Neural crest cell (in vitro differentiated cells): ENCODE data around the gene EMILIN1. TPM values are rescaled to one million over a fixed set of nuclear protein-coding genes. Genes with fewer than 3 reads are reported as not detected.

Source experiments
- DNase-seq: peaks from one replicate; pipeline ENCODE4 v3.0.0; 2021; ENCODE audit warnings: low read depth, mixed read lengths, low spot score
- H3K27ac Mint-ChIP-seq: one replicate; pipeline ENCODE4 v1.8.0; 2021; ENCODE audit warnings: mild to moderate bottlenecking, mixed read lengths; ENCODE audit not compliant: unreplicated experiment
- H3K27me3 Mint-ChIP-seq: 2 replicates; pipeline ENCODE4 v1.8.0; 2021; ENCODE audit warnings: low read depth, mild to moderate bottlenecking, mixed read lengths
- H3K36me3 Mint-ChIP-seq: 2 replicates; pipeline ENCODE4 v1.8.0; 2021; ENCODE audit warnings: low read depth, mild to moderate bottlenecking, mixed read lengths
- H3K4me1 Mint-ChIP-seq: 2 replicates; pipeline ENCODE4 v1.8.0; 2021; ENCODE audit warnings: mixed read lengths
- H3K4me3 Mint-ChIP-seq: one replicate; pipeline ENCODE4 v1.8.0; 2021; ENCODE audit warnings: mild to moderate bottlenecking, mixed read lengths
- H3K9me3 Mint-ChIP-seq: 2 replicates; pipeline ENCODE4 v1.8.0; 2021; ENCODE audit warnings: mixed read lengths
- CTCF ChIP-seq: fragments of 200-600 bp; sonication (generic); conservative IDR thresholded peaks from 2 replicates; pipeline ENCODE4 v1.5.0; 2021; ENCODE audit warnings: antibody characterized with exemption, mild to moderate bottlenecking
- total RNA-seq: library from RNA; stranded (reverse); gene quantifications from 2 replicates; pipeline ENCODE4 v1.2.1, GENCODE V29; 2021

Gene EMILIN1
- total RNA-seq, 1 donor from 2014 or later: 24.1 TPM

DNA sequence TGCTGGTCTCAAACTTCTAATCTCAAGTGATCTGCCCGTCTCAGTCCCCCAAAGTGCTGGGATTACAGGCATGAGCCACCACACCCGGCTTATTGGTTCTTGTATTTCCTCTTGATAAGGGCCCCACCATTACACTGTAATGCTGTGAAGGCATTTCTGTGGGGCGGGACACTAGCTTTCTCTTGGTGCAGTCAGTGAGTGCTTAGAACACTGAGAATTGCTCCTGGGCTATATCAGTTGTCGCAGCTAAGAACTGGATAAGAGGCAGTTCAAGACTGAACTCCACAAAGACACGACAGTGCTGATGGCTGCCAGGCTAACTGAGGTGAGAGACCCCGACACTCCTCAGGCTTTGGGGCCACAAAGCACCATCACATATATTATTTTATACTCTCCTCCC is 10.2 kb downstream of the EMILIN1 start:
- Mint-ChIP-seq H3K27me3 (peaks cover 10% of the 10 kb centered on the region), H3K36me3 (no peaks in the 10 kb centered on the region), H3K9me3 (no peaks in the 10 kb centered on the region), H3K4me3 (peak overlapping the region; percentile 71), H3K4me1 (peaks cover 19% of the 10 kb centered on the region), H3K27ac (no peak overlapping the region)
- no peak for DNase-seq
- TF ChIP-seq CTCF: no peak

- Mint-ChIP-seq H3K9me3 (no peaks in the 10 kb centered on the region), H3K27ac (no peak overlapping the region), H3K4me1 (peaks cover 19% of the 10 kb centered on the region), H3K4me3 (peak overlapping the region; percentile 71), H3K27me3 (peaks cover 10% of the 10 kb centered on the region), H3K36me3 (no peaks in the 10 kb centered on the region)
- no peak for DNase-seq
- no peak for TF ChIP-seq CTCF
Measured at GRCh38 chr2:27089111-27089954, 10.9 kb downstream of the EMILIN1 start.

- H3K27ac Mint-ChIP-seq: no peak overlapping the region
- H3K4me1 Mint-ChIP-seq: peaks cover 19% of the 10 kb centered on the region
- no peak for TF ChIP-seq CTCF
- H3K27me3 Mint-ChIP-seq: peaks cover 4% of the 10 kb centered on the region
- H3K4me3 Mint-ChIP-seq: no peak overlapping the region
- no peaks in the 10 kb centered on the region for H3K36me3 Mint-ChIP-seq
- H3K9me3 Mint-ChIP-seq: no peaks in the 10 kb centered on the region
- no peak for DNase-seq
Measured at GRCh38 chr2:27091746-27092695, 13.6 kb downstream of the EMILIN1 start.

DNA sequence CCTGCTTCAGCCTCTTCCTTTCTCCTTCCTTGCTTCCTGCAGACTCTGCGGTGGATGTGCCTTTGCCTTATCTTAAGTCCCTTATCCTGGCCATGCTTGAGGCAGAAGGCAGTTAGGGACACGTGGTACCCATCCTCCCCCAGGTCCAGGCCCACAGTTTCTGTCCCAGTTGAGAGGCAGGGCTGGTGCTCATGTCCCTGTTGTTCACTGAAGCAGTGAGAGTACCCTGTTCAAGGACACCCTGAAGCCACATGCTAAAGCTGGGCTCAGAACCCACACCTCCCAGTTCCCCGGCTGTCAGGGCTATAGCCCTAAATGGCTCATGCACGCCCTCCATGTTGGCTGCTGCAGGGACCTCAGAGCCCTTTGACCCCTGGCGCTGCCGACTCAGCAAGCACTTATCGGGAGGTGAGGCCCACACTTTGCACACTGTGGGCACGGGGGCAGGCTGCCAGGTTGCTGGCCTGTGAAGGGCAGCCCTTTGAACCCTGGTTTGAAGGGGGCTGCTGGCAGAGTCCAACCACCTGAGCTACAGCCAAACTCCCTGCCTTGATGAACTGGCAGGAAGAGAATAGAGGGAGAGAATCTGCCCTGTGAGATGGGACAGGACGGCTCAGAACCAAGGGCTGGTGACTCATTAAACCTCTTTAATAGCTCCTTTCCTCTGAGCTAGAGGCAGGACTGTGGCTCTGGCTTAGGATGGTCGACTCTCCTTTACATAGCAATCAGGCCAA is 14.4 kb downstream of the EMILIN1 start:
- no peak for TF ChIP-seq CTCF
- peaks cover 11% of the 10 kb centered on the region for H3K4me1 Mint-ChIP-seq
- H3K4me3 Mint-ChIP-seq: no peak overlapping the region
- H3K27ac Mint-ChIP-seq: no peak overlapping the region
- H3K9me3 Mint-ChIP-seq: no peaks in the 10 kb centered on the region
- H3K36me3 Mint-ChIP-seq: no peaks in the 10 kb centered on the region
- H3K27me3 Mint-ChIP-seq: no peaks in the 10 kb centered on the region
- no peak for DNase-seq
